ENCODE data around the gene ATPAF1. TPM values are rescaled to one million over a fixed set of nuclear protein-coding genes. Genes with fewer than 3 reads are reported as not detected.
A peak's percentile ranks its signal among the peaks of the same experiment; 100 is the strongest.

ATPAF1 gene
- total RNA-seq, 2 donors from 2014 or later = 52.2 to 71.3 TPM

GRCh38 chr1:46687921-46688509 lies 19.9 kb upstream of the ATPAF1 start:
- H3K27ac ChIP-seq = no peak overlapping the region
- H3K4me1 ChIP-seq (replicated peaks) = peaks cover 15% of the 10 kb centered on the region
- H3K36me3 ChIP-seq = no peaks in the 10 kb centered on the region
- no peak for TF ChIP-seq POLR2AphosphoS5 (IDR thresholded peaks at IDR 0.05)
- no peak for TF ChIP-seq POLR2A (IDR thresholded peaks at IDR 0.05)
- TF ChIP-seq, protein P1, sequence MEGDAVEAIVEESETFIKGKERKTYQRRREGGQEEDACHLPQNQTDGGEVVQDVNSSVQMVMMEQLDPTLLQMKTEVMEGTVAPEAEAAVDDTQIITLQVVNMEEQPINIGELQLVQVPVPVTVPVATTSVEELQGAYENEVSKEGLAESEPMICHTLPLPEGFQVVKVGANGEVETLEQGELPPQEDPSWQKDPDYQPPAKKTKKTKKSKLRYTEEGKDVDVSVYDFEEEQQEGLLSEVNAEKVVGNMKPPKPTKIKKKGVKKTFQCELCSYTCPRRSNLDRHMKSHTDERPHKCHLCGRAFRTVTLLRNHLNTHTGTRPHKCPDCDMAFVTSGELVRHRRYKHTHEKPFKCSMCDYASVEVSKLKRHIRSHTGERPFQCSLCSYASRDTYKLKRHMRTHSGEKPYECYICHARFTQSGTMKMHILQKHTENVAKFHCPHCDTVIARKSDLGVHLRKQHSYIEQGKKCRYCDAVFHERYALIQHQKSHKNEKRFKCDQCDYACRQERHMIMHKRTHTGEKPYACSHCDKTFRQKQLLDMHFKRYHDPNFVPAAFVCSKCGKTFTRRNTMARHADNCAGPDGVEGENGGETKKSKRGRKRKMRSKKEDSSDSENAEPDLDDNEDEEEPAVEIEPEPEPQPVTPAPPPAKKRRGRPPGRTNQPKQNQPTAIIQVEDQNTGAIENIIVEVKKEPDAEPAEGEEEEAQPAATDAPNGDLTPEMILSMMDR (IDR thresholded peaks at IDR 0.05) = no peak
- H3K9me3 ChIP-seq = no peaks in the 10 kb centered on the region
- no peak overlapping the region for H3K4me3 ChIP-seq
- intact Hi-C loops (cut with DNase I) = no loop called here
- 68% methylated on average over 9 of the region's 9 CpGs for WGBS
- no peak for DNase-seq (ENCODE audit: low spot score)
- no peaks in the 10 kb centered on the region for H3K27me3 ChIP-seq (replicated peaks; ENCODE audit: insufficient read depth)

- Histone ChIP-seq H3K4me1 (replicated peaks) (peaks cover 13% of the 10 kb centered on the region), H3K9me3 (no peaks in the 10 kb centered on the region), H3K27me3 (replicated peaks; ENCODE audit: insufficient read depth) (no peaks in the 10 kb centered on the region), H3K36me3 (no peaks in the 10 kb centered on the region), H3K27ac (peak overlapping the region in 1 of 2 donors; percentile 6), H3K4me3 (no peak overlapping the region)
- intact Hi-C loops (cut with DNase I) = no loop called here
- DNase-seq (ENCODE audit: low spot score) = peak; percentile 93
- peak; percentile 86 for TF ChIP-seq POLR2AphosphoS5 (IDR thresholded peaks at IDR 0.05)
- TF ChIP-seq, protein P1 (IDR thresholded peaks at IDR 0.05) = no peak
- WGBS = 19% methylated on average over 2 of the region's 2 CpGs
Measured at GRCh38 chr1:46687093-46687659, 19.0 kb upstream of the ATPAF1 start.

GRCh38 chr1:46686255-46686654 lies 18.1 kb upstream of the ATPAF1 start:
- no peak for DNase-seq (ENCODE audit: low spot score)
- intact Hi-C loops (cut with DNase I) = no loop called here
- no peaks in the 10 kb centered on the region for H3K27me3 ChIP-seq (replicated peaks; ENCODE audit: insufficient read depth)
- TF ChIP-seq POLR2AphosphoS5 (IDR thresholded peaks at IDR 0.05) = no peak
- TF ChIP-seq, protein P1 (IDR thresholded peaks at IDR 0.05) = no peak
- TF ChIP-seq POLR2A (IDR thresholded peaks at IDR 0.05) = no peak
- no peak overlapping the region for H3K4me3 ChIP-seq
- no peak overlapping the region for H3K27ac ChIP-seq
- 35% methylated on average over 1 of the region's 1 CpG for WGBS
- no peaks in the 10 kb centered on the region for H3K9me3 ChIP-seq
- no peaks in the 10 kb centered on the region for H3K36me3 ChIP-seq
- H3K4me1 ChIP-seq (replicated peaks) = peaks cover 15% of the 10 kb centered on the region

- Histone ChIP-seq H3K27me3 (replicated peaks; ENCODE audit: insufficient read depth) (no peaks in the 10 kb centered on the region), H3K36me3 (no peaks in the 10 kb centered on the region), H3K4me1 (replicated peaks) (peaks cover 15% of the 10 kb centered on the region), H3K9me3 (no peaks in the 10 kb centered on the region), H3K4me3 (no peak overlapping the region), H3K27ac (no peak overlapping the region)
- intact Hi-C loops (cut with DNase I) = no loop called here
- WGBS = 95% methylated on average over 2 of the region's 2 CpGs
- DNase-seq (ENCODE audit: low spot score) = no peak
- TF ChIP-seq POLR2A (IDR thresholded peaks at IDR 0.05) (no peak), POLR2AphosphoS5 (IDR thresholded peaks at IDR 0.05) (no peak)
- TF ChIP-seq, protein P1 (IDR thresholded peaks at IDR 0.05) = no peak
Measured at GRCh38 chr1:46684670-46685069, 16.5 kb upstream of the ATPAF1 start.

GRCh38 chr1:46682064-46682463 lies 13.9 kb upstream of the ATPAF1 start:
- Histone ChIP-seq H3K27me3 (replicated peaks; ENCODE audit: insufficient read depth) (no peaks in the 10 kb centered on the region), H3K4me3 (no peak overlapping the region), H3K36me3 (no peaks in the 10 kb centered on the region), H3K4me1 (replicated peaks) (peaks cover 7% of the 10 kb centered on the region), H3K27ac (no peak overlapping the region), H3K9me3 (no peaks in the 10 kb centered on the region)
- 38% methylated on average over 1 of the region's 1 CpG for WGBS
- DNase-seq (ENCODE audit: low spot score) = no peak
- TF ChIP-seq POLR2AphosphoS5 (IDR thresholded peaks at IDR 0.05) = no peak
- TF ChIP-seq, protein P1 (IDR thresholded peaks at IDR 0.05) = no peak
- no peak for TF ChIP-seq POLR2A (IDR thresholded peaks at IDR 0.05)
- intact Hi-C loops (cut with DNase I) = no loop called here

All from prostate gland (tissue), 2 donors.